GM19328 (cell line): ENCODE data around the gene CCDC124.
"Not testable (repeated sequence)": the region's sequence is repeated elsewhere in the genome, so short reads cannot be mapped to it uniquely, and the experiment has no call there.

Experiments
- ATAC-seq: cut with Tn5 transposase; IDR thresholded peaks from one replicate; pipeline ENCODE4 v1.9.1; 2021; ENCODE audit warnings: mild to moderate bottlenecking, moderate library complexity; ENCODE audit not compliant: unreplicated experiment

CCDC124 gene

GRCh38 chr19:17977488-17977887 is 44.7 kb downstream of the CCDC124 start:
- ATAC-seq = no peak

- ATAC-seq = no peak
These were observed 48.8 kb downstream of the CCDC124 start for GRCh38 chr19:17981611-17982010.

GRCh38 chr19:17982430-17982829 is 49.6 kb downstream of the CCDC124 start:
- no peak for ATAC-seq

- ATAC-seq = no peak
These were observed 52.4 kb downstream of the CCDC124 start for GRCh38 chr19:17985037-17985818.

GRCh38 chr19:17986569-17986968 is 53.8 kb downstream of the CCDC124 start:
- ATAC-seq = not testable (repeated sequence)

GRCh38 chr19:17988161-17988560 is 55.3 kb downstream of the CCDC124 start:
- ATAC-seq = no peak

GRCh38 chr19:17989425-17990094 is 56.7 kb downstream of the CCDC124 start:
- ATAC-seq = no peak

GRCh38 chr19:17993076-17993813 is 60.4 kb downstream of the CCDC124 start:
- ATAC-seq = no peak
